NCI-H446 (cell line): Measurements from ENCODE around the gene LRRFIP2.
"Not testable (repeated sequence)": the region's sequence is repeated elsewhere in the genome, so short reads cannot be mapped to it uniquely, and the experiment has no call there.

Source experiments
- DNase-seq, 2 experiments: peaks; one replicate each; lab custom pipeline; 2025; lab: John Stamatoyannopoulos, UW

The LRRFIP2 gene

DNA sequence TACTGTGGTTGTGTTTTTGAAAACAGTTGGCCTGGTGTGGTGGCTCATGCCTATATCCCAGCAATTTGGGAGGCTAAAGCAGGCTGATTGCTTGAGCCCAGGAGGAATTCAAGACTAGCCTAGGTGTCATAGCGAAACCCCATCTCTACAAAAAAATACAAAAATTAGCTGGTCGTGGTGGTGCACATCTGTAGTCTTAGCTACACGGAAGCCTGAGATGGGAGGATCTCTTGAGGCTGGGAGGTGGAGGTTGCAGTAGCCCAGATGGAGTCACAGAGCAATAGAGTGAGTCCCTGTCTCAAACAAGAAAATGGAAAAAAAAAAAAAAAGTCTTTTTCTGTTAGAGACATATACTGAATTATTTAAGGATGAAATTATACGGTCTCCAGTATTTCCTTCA, 14.7 kb upstream of the LRRFIP2 start:
- DNase-seq = no peak

DNA sequence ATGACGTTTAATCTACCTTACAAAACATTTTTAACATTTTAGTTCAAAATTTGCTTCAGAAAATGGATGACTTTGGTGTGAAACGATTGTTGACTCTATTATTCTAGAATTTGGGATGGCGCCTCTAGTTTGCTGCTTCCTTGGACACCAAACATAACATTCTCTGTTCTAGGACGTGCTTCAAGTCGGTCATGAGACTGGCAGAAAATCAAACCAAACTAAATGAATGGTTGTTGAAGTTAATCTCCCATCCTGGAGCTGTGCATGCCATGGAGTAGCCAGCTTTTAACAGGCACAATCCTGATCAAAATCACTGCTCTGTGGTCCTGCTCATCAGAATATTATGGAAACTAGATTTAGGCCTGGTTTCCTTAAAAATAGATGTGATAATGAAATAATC, 9.6 kb upstream of the LRRFIP2 start:
- DNase-seq = no peak

- no peak for DNase-seq
Measured at GRCh38 chr3:37183375-37183831, 9.0 kb upstream of the LRRFIP2 start.

GRCh38 chr3:37182816-37183215, 8.4 kb upstream of the LRRFIP2 start:
- no peak for DNase-seq

- no peak for DNase-seq
Measured at GRCh38 chr3:37181756-37182155, 7.4 kb upstream of the LRRFIP2 start.

DNA sequence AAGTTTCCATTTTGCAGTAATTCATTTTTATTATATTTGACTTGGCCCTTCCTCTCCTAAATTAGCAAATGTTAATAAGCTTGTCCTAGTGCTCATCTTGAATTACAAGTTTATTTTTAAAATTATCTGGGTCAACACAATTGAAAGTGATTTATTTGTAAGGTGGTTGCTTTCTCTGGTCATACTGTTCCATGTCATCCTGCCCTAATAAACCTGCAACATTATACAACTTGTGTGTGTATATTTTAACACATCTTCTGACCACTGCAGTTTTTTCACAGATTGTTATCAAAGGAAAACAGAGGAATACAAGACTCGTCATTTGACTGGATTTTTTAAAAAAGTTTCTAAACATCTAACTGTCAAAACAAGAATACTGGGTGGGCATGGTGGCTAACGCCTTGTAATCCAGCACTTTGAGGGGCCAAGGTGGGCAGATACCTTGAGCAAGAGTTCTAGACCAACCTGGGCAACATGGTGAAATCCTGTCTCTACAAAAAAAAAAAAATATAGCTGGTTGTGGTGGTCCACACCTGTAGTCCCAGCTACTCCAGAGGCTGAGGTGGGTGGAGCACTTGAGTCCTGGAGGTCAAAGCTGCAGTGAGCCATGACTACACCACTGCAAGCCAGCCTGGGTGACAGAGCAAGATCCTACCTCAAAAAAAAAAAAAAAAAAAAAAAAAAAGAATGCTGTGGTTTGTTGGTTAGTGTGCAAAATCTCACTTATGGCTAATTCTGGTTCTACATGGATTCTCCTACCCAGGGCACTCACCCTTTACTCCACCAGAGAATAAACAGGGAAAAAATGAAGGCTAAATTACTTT, 5.0 kb upstream of the LRRFIP2 start:
- DNase-seq = no peak

DNA sequence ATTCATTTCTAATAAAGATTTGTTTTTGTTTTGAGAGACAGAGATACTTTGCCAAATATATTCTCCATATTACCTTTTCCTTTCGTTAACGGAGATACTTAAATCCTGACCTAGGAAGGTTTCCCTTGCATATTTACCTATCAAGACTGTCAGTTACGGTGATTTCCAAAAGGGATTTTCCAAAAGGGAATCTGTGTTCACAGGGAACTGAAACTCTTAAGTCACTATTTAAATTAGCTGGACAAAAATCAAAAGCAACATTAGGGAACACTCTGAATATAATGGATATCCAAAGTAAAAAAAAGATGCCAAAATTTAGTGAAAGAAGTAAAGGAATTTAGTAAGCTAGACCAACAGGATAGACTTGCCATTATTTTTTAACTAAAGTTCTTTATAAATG, 576 bp downstream of the LRRFIP2 start:
- DNase-seq = no peak

- no peak for DNase-seq
Measured at GRCh38 chr3:37171144-37171543, 3.2 kb downstream of the LRRFIP2 start.

GRCh38 chr3:37170513-37170912, 3.9 kb downstream of the LRRFIP2 start:
- DNase-seq = no peak

DNA sequence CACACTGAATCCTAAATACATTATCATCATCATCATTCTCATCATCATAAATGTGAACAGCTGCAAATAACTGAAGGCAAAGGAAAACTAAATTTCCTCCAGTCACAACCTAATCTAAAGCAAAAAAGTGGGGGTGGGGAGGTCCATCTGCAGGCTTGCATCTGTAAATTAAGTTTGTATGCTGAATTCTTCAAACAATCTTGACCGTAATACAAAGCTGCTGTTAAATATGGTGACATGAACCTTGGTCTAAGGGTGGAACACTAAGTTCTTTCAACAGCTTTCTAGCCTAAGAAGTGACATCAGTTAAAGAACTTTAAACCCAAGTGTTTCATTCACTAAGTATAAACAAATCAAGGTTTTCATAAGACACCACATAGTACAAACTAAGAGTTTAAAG, 4.3 kb downstream of the LRRFIP2 start:
- no peak for DNase-seq

- no peak for DNase-seq
Measured at GRCh38 chr3:37168896-37169295, 5.5 kb downstream of the LRRFIP2 start.

- DNase-seq = no peak
Measured at GRCh38 chr3:37163262-37164015, 10.9 kb downstream of the LRRFIP2 start.

GRCh38 chr3:37162501-37163245, 11.7 kb downstream of the LRRFIP2 start:
- DNase-seq = no peak

- no peak for DNase-seq
Measured at GRCh38 chr3:37161351-37161750, 13.0 kb downstream of the LRRFIP2 start.

GRCh38 chr3:37155782-37156181, 18.6 kb downstream of the LRRFIP2 start:
- DNase-seq = no peak

DNA sequence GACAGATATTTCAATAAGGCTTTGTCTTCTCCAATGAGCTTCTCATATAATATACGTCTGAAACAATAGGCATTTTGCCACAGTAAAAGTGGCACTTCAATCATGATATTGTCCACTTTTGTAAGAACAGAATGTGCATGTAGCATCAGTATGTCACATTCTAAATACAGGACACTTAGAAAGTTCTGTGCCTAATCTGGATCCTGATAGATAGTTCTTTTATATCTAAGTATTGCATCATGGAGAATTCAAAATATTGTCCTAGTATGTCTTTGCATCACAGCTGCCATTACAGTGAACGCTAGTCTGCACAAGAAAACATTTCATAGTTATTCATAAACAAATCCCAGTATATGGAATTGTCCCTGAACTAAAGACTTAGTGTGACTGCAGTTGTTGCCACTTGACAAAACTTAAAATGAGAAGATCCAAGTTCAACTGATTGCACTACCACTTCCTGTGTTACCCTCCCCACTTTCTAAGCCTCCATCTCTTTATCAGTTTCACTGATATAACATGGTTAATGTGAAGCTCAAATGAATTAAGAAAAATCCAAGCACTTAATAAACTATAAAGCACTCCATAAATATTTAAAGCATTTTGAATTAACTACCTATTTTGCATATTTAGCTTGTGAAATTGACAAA, 19.6 kb downstream of the LRRFIP2 start:
- DNase-seq = no peak

DNA sequence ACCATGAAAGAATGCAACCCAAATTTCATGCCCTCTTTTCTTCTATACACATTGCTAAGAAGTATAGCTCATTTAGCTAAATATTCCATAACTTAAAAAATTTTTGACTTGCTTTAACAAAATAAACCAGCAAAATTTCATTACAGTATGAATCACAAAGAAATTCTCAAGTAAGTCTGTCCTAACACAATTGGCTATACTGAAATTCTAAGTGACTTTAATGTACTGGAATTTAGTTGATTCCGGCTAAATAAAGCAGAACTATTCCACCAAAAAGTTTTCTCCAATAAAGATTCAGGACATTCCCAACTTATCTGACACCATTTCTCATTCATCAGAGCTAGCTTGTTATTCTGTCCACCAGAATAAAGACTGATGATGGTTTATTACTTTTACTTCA, 23.8 kb downstream of the LRRFIP2 start:
- no peak for DNase-seq

- DNase-seq = no peak
Measured at GRCh38 chr3:37149257-37149656, 25.1 kb downstream of the LRRFIP2 start.

- no peak for DNase-seq
Measured at GRCh38 chr3:37148208-37148607, 26.2 kb downstream of the LRRFIP2 start.

GRCh38 chr3:37147666-37148065, 26.7 kb downstream of the LRRFIP2 start:
- DNase-seq = no peak

DNA sequence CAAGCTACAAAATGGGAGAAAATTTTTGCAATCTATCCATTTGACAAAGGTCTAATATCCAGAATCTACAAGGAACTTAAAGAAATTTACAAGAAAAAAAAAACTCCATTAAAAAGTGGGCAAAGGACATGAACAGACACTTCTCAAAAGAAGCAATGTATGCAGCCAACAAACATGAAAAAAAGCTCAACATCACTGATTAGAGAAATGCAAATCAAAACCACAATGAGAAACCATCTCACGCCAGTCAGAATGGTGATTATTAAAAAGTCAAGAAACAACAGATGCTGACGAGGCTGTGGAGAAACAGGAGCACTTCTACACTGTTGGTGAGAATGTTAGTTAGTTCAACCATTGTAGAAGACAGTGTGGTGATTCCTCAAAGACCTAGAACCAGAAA, 27.5 kb downstream of the LRRFIP2 start:
- DNase-seq = not testable (repeated sequence)

DNA sequence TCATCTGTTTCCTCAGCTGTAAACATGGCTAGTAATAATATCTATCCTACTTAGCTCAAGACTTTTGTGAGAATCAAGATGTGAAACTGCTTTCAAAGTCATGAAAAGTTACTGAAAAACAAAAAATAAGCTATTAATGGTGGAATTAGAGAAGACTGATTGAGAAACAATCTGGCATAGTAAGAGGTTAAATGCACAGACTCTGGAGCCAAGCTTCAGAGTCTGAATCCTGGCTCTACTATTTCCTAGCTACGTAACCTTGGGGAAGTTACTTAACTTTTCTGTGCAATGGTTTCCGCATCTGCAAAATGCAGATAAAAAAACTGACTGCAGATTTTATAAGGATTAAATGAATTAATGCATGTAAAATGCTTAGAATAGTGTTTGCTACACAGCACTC, 28.8 kb downstream of the LRRFIP2 start:
- DNase-seq = no peak
